H9 (cell line): ENCODE results near the gene RAB11FIP5. TPM values are rescaled to one million over a fixed set of nuclear protein-coding genes. Genes with fewer than 3 reads are reported as not detected.

Experiments used
- DNase-seq: peaks from one replicate; pipeline ENCODE4 v3.0.0-alpha.2; 2017
- H2AFZ ChIP-seq: one replicate; pipeline ENCODE4 v1.6.1; 2013; ENCODE audit warnings: mild to moderate bottlenecking, low read length, control low read depth, moderate library complexity
- H2AK5ac ChIP-seq: 2 replicates; pipeline ENCODE4 v1.6.1; 2013; ENCODE audit warnings: low read length, control low read depth, mixed read lengths; ENCODE audit not compliant: insufficient read length
- H2BK120ac ChIP-seq: one replicate; pipeline ENCODE4 v1.6.1; 2013; ENCODE audit warnings: low read depth, mild to moderate bottlenecking, low read length, control low read depth, inconsistent platforms; ENCODE audit not compliant: poor library complexity, severe bottlenecking
- H2BK12ac ChIP-seq: 2 replicates; pipeline ENCODE4 v1.6.1; 2013; ENCODE audit warnings: low read length, control low read depth, mixed read lengths, low read depth; ENCODE audit not compliant: insufficient read length
- H2BK15ac ChIP-seq: 2 replicates; pipeline ENCODE4 v1.6.1; 2013; ENCODE audit warnings: low read depth, low read length, control low read depth
- H2BK20ac ChIP-seq: one replicate; pipeline ENCODE4 v1.6.1; 2013; ENCODE audit warnings: low read depth, mild to moderate bottlenecking, low read length, control low read depth, inconsistent platforms; ENCODE audit not compliant: poor library complexity, severe bottlenecking
- H2BK5ac ChIP-seq: 2 replicates; pipeline ENCODE4 v1.6.1; 2013; ENCODE audit warnings: low read length, control low read depth, mixed read lengths; ENCODE audit not compliant: insufficient read length
- H3K14ac ChIP-seq: 2 replicates; pipeline ENCODE4 v1.6.1; 2013; ENCODE audit warnings: low read length, control low read depth; ENCODE audit not compliant: insufficient read depth
- H3K18ac ChIP-seq: 2 replicates; pipeline ENCODE4 v1.6.1; 2013; ENCODE audit warnings: low read depth, mild to moderate bottlenecking, mixed read lengths, low read length, control low read depth; ENCODE audit not compliant: insufficient read length
- H3K23ac ChIP-seq: 2 replicates; pipeline ENCODE4 v1.6.1; 2013; ENCODE audit warnings: low read length, control low read depth, mixed read lengths, low read depth; ENCODE audit not compliant: insufficient read length
- H3K23me2 ChIP-seq: 2 replicates; pipeline ENCODE4 v1.6.1; 2013; ENCODE audit warnings: low read depth, mild to moderate bottlenecking, mixed read lengths, low read length, control low read depth; ENCODE audit not compliant: insufficient read length, poor library complexity, severe bottlenecking
- H3K27ac ChIP-seq: 2 replicates; pipeline ENCODE4 v1.5.1; 2013; ENCODE audit warnings: low read length, control low read depth, mixed read lengths, low read depth; ENCODE audit not compliant: insufficient read length
- H3K27me3 ChIP-seq: 2 replicates; pipeline ENCODE4 v1.6.1; 2013; ENCODE audit warnings: low read length, control low read depth, inconsistent platforms; ENCODE audit not compliant: insufficient read depth
- H3K4ac ChIP-seq: 2 replicates; pipeline ENCODE4 v1.6.1; 2013; ENCODE audit warnings: low read depth, mild to moderate bottlenecking, control low read depth, inconsistent platforms, low read length, moderate library complexity
- H3K4me1 ChIP-seq: 2 replicates; pipeline ENCODE4 v1.6.1; 2013; ENCODE audit warnings: low read length, control low read depth, inconsistent platforms; ENCODE audit not compliant: insufficient read depth
- H3K4me2 ChIP-seq: 2 replicates; pipeline ENCODE4 v1.6.1; 2013; ENCODE audit warnings: low read length, control low read depth, mixed read lengths; ENCODE audit not compliant: insufficient read length, insufficient read depth
- H3K56ac ChIP-seq: 2 replicates; pipeline ENCODE4 v1.6.1; 2013; ENCODE audit warnings: low read depth, mild to moderate bottlenecking, mixed read lengths, low read length, control low read depth; ENCODE audit not compliant: insufficient read length
- H3K79me1 ChIP-seq: 2 replicates; pipeline ENCODE4 v1.6.1; 2013; ENCODE audit warnings: low read depth, mild to moderate bottlenecking, moderate library complexity, low read length, control low read depth, inconsistent platforms; ENCODE audit not compliant: insufficient read depth, poor library complexity, severe bottlenecking
- H3K79me2 ChIP-seq: 2 replicates; pipeline ENCODE4 v1.6.1; 2013; ENCODE audit warnings: low read length, control low read depth, inconsistent platforms; ENCODE audit not compliant: insufficient read depth
- H3K9ac ChIP-seq: 2 replicates; pipeline ENCODE4 v1.6.1; 2013; ENCODE audit warnings: low read length, control low read depth, mixed read lengths; ENCODE audit not compliant: insufficient read length; ENCODE audit errors: extremely low read depth
- H3K9me3 ChIP-seq: one replicate; pipeline ENCODE4 v1.6.1; 2013; ENCODE audit warnings: low read depth, low read length, inconsistent platforms; ENCODE audit not compliant: control insufficient read depth
- H3T11ph ChIP-seq: one replicate; pipeline ENCODE4 v1.6.1; 2013; ENCODE audit warnings: mild to moderate bottlenecking, low read length, control low read depth, inconsistent platforms
- H4K20me1 ChIP-seq: one replicate; pipeline ENCODE4 v1.6.1; 2013; ENCODE audit not compliant: control insufficient read depth, insufficient read length, insufficient read depth
- H4K5ac ChIP-seq: 2 replicates; pipeline ENCODE4 v1.6.1; 2013; ENCODE audit warnings: low read depth, mild to moderate bottlenecking, mixed read lengths, low read length, control low read depth; ENCODE audit not compliant: insufficient read length
- H4K8ac ChIP-seq: replicated peaks from 2 replicates; pipeline ENCODE4 v1.6.1; 2013; ENCODE audit warnings: low read length, control low read depth, mixed read lengths, low read depth; ENCODE audit not compliant: insufficient read length
- H4K91ac ChIP-seq: 2 replicates; pipeline ENCODE4 v1.6.1; 2013; ENCODE audit warnings: low read depth, mild to moderate bottlenecking, moderate library complexity, mixed read lengths, low read length, control low read depth; ENCODE audit not compliant: insufficient read length
- H3K27ac Mint-ChIP-seq, 3 experiments: 2 replicates in 2 of 3; 3 replicates in 1 of 3; pipeline ENCODE4 v1.8.0; 2020 to 2021; ENCODE audit warnings: mixed read lengths in 3 of 3, mild to moderate bottlenecking in 1 of 3, moderate library complexity in 1 of 3
- H3K27me3 Mint-ChIP-seq: 2 replicates; pipeline ENCODE4 v1.8.0; 2021; ENCODE audit warnings: low read depth, mild to moderate bottlenecking, moderate library complexity, mixed read lengths
- H3K36me3 Mint-ChIP-seq, 3 experiments: 2 replicates in 2 of 3; 3 replicates in 1 of 3; pipeline ENCODE4 v1.8.0; 2020 to 2021; ENCODE audit warnings: low read depth in 3 of 3, mixed read lengths in 3 of 3; ENCODE audit not compliant: insufficient read depth in 1 of 3
- H3K4me1 Mint-ChIP-seq, 2 experiments: 2 replicates each; pipeline ENCODE4 v1.8.0; 2020; ENCODE audit warnings: mixed read lengths in 2 of 2
- H3K4me3 Mint-ChIP-seq, 2 experiments: 2 replicates in 1 of 2; 3 replicates in 1 of 2; pipeline ENCODE4 v1.8.0; 2020 to 2021; ENCODE audit warnings: mild to moderate bottlenecking in 2 of 2, mixed read lengths in 2 of 2, moderate library complexity in 1 of 2
- H3K9me3 Mint-ChIP-seq, 2 experiments: 2 replicates in 1 of 2; 3 replicates in 1 of 2; pipeline ENCODE4 v1.8.0; 2020; ENCODE audit warnings: mild to moderate bottlenecking in 2 of 2, mixed read lengths in 2 of 2, moderate library complexity in 1 of 2
- CTCF ChIP-seq: fragments of 200-600 bp; sonication (generic); conservative IDR thresholded peaks from 3 replicates; pipeline ENCODE4 v1.8.0; 2021; ENCODE audit warnings: antibody characterized with exemption, mild to moderate bottlenecking
- WGBS: extraction: QIAGEN DNeasy Blood & Tissue Kit; methylation state at CpG from one replicate; pipeline ENCODE4 v1.1.7; 2013; ENCODE audit warnings: missing lambda C conversion rate, low lambda C conversion rate, mixed read lengths; ENCODE audit not compliant: insufficient read length; ENCODE audit errors: extremely low coverage; 5-methylcytosine and 5-hydroxymethylcytosine counted together
- total RNA-seq: library from RNA; stranded (reverse); gene quantifications from 2 replicates; pipeline ENCODE4 v1.2.1, GENCODE V29; 2021

The RAB11FIP5 gene
- total RNA-seq, 1 experiment from 2014 or later, result 7.1 TPM

DNA sequence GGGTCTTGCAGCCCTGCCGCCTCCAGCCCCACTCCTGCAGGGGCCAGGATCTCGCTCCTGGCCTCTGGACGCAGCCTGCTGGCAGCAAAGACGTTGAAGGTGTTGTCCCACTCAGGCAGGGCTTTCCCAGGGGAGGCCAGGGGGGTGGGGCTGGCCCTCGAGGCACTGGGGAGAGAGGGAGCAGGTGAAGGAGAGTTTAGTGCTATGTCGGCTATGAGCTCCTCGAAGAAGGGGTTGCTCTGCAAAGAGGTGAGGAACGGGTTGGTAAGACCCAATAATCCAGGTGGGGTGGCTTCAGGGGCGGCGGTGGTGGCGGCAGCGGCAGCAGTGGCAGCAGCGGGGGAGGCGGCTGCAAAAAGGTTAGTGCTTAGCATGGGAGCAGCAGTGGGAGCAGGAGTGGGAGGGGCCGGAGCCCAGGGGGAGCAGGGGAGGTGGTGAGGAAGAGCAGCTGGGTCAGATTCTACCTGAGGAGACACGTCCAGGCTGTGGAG, 31.5 kb downstream of the RAB11FIP5 start:
- H3K56ac ChIP-seq, result no peak overlapping the region
- H2BK5ac ChIP-seq, result no peak overlapping the region
- no peak overlapping the region for H3K27ac ChIP-seq
- peaks cover 3% of the 10 kb centered on the region for H4K20me1 ChIP-seq
- Mint-ChIP-seq H3K9me3 (no peaks in the 10 kb centered on the region), H3K27ac (peak overlapping the region in 1 of 3 experiments; percentile 32; a peak in 1 of 7 replicates), H3K27me3 (no peaks in the 10 kb centered on the region), H3K4me3 (no peak overlapping the region), H3K4me1 (peaks cover 13 to 19% of the 10 kb centered on the region in 2 experiments), H3K36me3 (peaks cover 5 to 11% (median 6%) of the 10 kb centered on the region in 3 experiments; a peak in 4 of 7 replicates)
- peak; percentile 65 for DNase-seq
- H4K91ac ChIP-seq, result no peak overlapping the region
- no peak overlapping the region for H2BK15ac ChIP-seq
- no peak overlapping the region for H2AK5ac ChIP-seq
- H3K14ac ChIP-seq, result no peak overlapping the region
- no peaks in the 10 kb centered on the region for H3K79me2 ChIP-seq
- H3K4me1 ChIP-seq, result no peaks in the 10 kb centered on the region
- H4K5ac ChIP-seq, result no peak overlapping the region
- H3K18ac ChIP-seq, result no peak overlapping the region
- H2BK120ac ChIP-seq, result no peak overlapping the region
- no peak overlapping the region for H2AFZ ChIP-seq
- no peak overlapping the region for H3K9ac ChIP-seq
- no peak overlapping the region for H3K4ac ChIP-seq
- H3T11ph ChIP-seq, result no peak overlapping the region
- no peak overlapping the region for H2BK20ac ChIP-seq
- no peaks in the 10 kb centered on the region for H3K23me2 ChIP-seq
- H3K23ac ChIP-seq, result no peak overlapping the region
- no peaks in the 10 kb centered on the region for H3K79me1 ChIP-seq
- TF ChIP-seq CTCF, result no peak
- H3K27me3 ChIP-seq, result no peaks in the 10 kb centered on the region
- H4K8ac ChIP-seq, result no peak overlapping the region
- no peaks in the 10 kb centered on the region for H3K9me3 ChIP-seq
- H3K4me2 ChIP-seq, result no peak overlapping the region
- WGBS, result no CpG with 5 or more reads among the region's 16 CpGs
- no peak overlapping the region for H2BK12ac ChIP-seq
